GM10248 (cell line): ENCODE results near the gene LCN10.

Experiments
- CTCF ChIA-PET: fragments of 300-600 bp; sonication (Branson Sonifier 250); formaldehyde crosslinking; extraction: SDS; loops from one replicate; lab custom pipeline; 2021; ENCODE audit warnings: antibody characterized with exemption; lab: Yijun Ruan, JAX
- POLR2A ChIA-PET: fragments of 350-650 bp; sonication (Branson Sonifier 250); formaldehyde crosslinking; extraction: SDS; loops from one replicate; lab custom pipeline; 2020; ENCODE audit warnings: antibody characterized with exemption; lab: Yijun Ruan, JAX
- DNase-seq: peaks from one replicate; pipeline ENCODE4 v3.0.0; 2012; ENCODE audit errors: extremely low spot score
- CTCF ChIP-seq: IDR thresholded peaks from 2 replicates; pipeline ENCODE4 v1.5.1; 2012; ENCODE audit warnings: mild to moderate bottlenecking, low read depth; ENCODE audit errors: extremely low read depth, missing control alignments, control extremely low read depth

Gene LCN10

GRCh38 chr9:136733611-136734010, 9.1 kb downstream of the LCN10 start:
- TF ChIP-seq CTCF, result no peak
- POLR2A ChIA-PET, result no interaction called here
- DNase-seq, result no peak
- CTCF ChIA-PET, result interaction anchor here (1.5 kb wide), 1 partner anchor 32 kb away, joined by 4 read pairs; no protein-coding TSS in a partner anchor

GRCh38 chr9:136732444-136733178, 10.1 kb downstream of the LCN10 start:
- CTCF ChIA-PET, result interaction anchor here (1.2 to 1.5 kb wide), 2 partner anchors 33 to 37 kb away, joined by 3 to 4 read pairs; no protein-coding TSS in a partner anchor
- POLR2A ChIA-PET, result no interaction called here
- TF ChIP-seq CTCF, result no peak
- no peak for DNase-seq

GRCh38 chr9:136729926-136730325, 12.8 kb downstream of the LCN10 start:
- POLR2A ChIA-PET, result interaction anchor here (1.5 kb wide), 1 partner anchor 12 kb away, joined by 6 read pairs; no protein-coding TSS in a partner anchor
- CTCF ChIA-PET, result interaction anchor here (0.9 to 4.8 kb wide), 12 partner anchors 8 to 300 kb away, joined by 3 to 49 read pairs (median 4); partner anchors contain the start of genes LCN10 and LCN8
- no peak for DNase-seq
- TF ChIP-seq CTCF, result no peak

GRCh38 chr9:136729144-136729543, 13.6 kb downstream of the LCN10 start:
- ChIA-PET CTCF (interaction anchor here (0.9 to 4.8 kb wide), 18 partner anchors 9 to 300 kb away, joined by 3 to 49 read pairs (median 4); partner anchors contain the start of genes FBXW5, LCN10, LCN15 and LCN8), POLR2A (interaction anchor here (1.2 to 1.7 kb wide), 3 partner anchors 13 to 41 kb away, joined by 4 to 7 read pairs (median 6); no protein-coding TSS in a partner anchor)
- no peak for DNase-seq
- no peak for TF ChIP-seq CTCF

GRCh38 chr9:136728548-136729123, 14.1 kb downstream of the LCN10 start:
- POLR2A ChIA-PET, result interaction anchor here (0.6 to 2.4 kb wide), 20 partner anchors 8 to 331 kb away, joined by 3 to 36 read pairs (median 4); partner anchors contain the start of gene TMEM141
- TF ChIP-seq CTCF, result no peak
- CTCF ChIA-PET, result interaction anchor here (0.7 to 4.8 kb wide), 20 partner anchors 9 to 241 kb away, joined by 3 to 49 read pairs (median 4); partner anchors contain the start of genes FBXW5, LCN10, LCN15 and LCN8
- DNase-seq, result no peak

GRCh38 chr9:136728080-136728547, 14.6 kb downstream of the LCN10 start:
- CTCF ChIA-PET, result interaction anchor here (0.7 to 4.8 kb wide), 14 partner anchors 10 to 240 kb away, joined by 3 to 49 read pairs (median 5); partner anchors contain the start of genes FBXW5, LCN10 and LCN8
- POLR2A ChIA-PET, result interaction anchor here (0.6 to 2.4 kb wide), 20 partner anchors 9 to 332 kb away, joined by 3 to 36 read pairs (median 4); partner anchors contain the start of gene TMEM141
- peak; percentile 95 for DNase-seq
- TF ChIP-seq CTCF, result peak; percentile 95
